ENCODE data around the gene COMMD9.
"Not testable (repeated sequence)": the region's sequence is repeated elsewhere in the genome, so short reads cannot be mapped to it uniquely, and the experiment has no call there.

The COMMD9 gene

GRCh38 chr11:36289226-36289852, at the start of gene COMMD9:
TSS of gene COMMD9 (minus strand) at chr11:36289424. CDS start at chr11:36289412, 12 bp downstream.
- peak; percentile 92 for DNase-seq (ENCODE audit: low read depth)

- no peak for DNase-seq (ENCODE audit: low read depth)
Observed at GRCh38 chr11:36333897-36334296, 44.7 kb upstream of the COMMD9 start.

GRCh38 chr11:36333468-36333867, 44.2 kb upstream of the COMMD9 start:
- no peak for DNase-seq (ENCODE audit: low read depth)

- DNase-seq (ENCODE audit: low read depth): no peak
Observed at GRCh38 chr11:36330411-36330810, 41.2 kb upstream of the COMMD9 start.

GRCh38 chr11:36328966-36329673, 39.9 kb upstream of the COMMD9 start:
- no peak for DNase-seq (ENCODE audit: low read depth)

- DNase-seq (ENCODE audit: low read depth): no peak
Observed at GRCh38 chr11:36326524-36327419, 37.5 kb upstream of the COMMD9 start.

- DNase-seq (ENCODE audit: low read depth): not testable (repeated sequence)
Observed at GRCh38 chr11:36325403-36325802, 36.2 kb upstream of the COMMD9 start.

GRCh38 chr11:36324956-36325355, 35.7 kb upstream of the COMMD9 start:
- not testable (repeated sequence) for DNase-seq (ENCODE audit: low read depth)

GRCh38 chr11:36317992-36318391, 28.8 kb upstream of the COMMD9 start:
- DNase-seq (ENCODE audit: low read depth): no peak

GRCh38 chr11:36316049-36316448, 26.8 kb upstream of the COMMD9 start:
- no peak for DNase-seq (ENCODE audit: low read depth)

- no peak for DNase-seq (ENCODE audit: low read depth)
Observed at GRCh38 chr11:36314434-36314767, 25.2 kb upstream of the COMMD9 start.

- DNase-seq (ENCODE audit: low read depth): no peak
Observed at GRCh38 chr11:36313750-36314433, 24.7 kb upstream of the COMMD9 start.

- DNase-seq (ENCODE audit: low read depth): no peak
Observed at GRCh38 chr11:36312611-36313472, 23.6 kb upstream of the COMMD9 start.

- DNase-seq (ENCODE audit: low read depth): no peak
Observed at GRCh38 chr11:36311926-36312595, 22.8 kb upstream of the COMMD9 start.

GRCh38 chr11:36309779-36310178, 20.6 kb upstream of the COMMD9 start:
- DNase-seq (ENCODE audit: low read depth): no peak

GRCh38 chr11:36308577-36308976, 19.4 kb upstream of the COMMD9 start:
- no peak for DNase-seq (ENCODE audit: low read depth)

- DNase-seq (ENCODE audit: low read depth): no peak
Observed at GRCh38 chr11:36306888-36307287, 17.7 kb upstream of the COMMD9 start.

GRCh38 chr11:36305047-36305446, 15.8 kb upstream of the COMMD9 start:
- DNase-seq (ENCODE audit: low read depth): no peak

- no peak for DNase-seq (ENCODE audit: low read depth)
Observed at GRCh38 chr11:36304351-36304750, 15.1 kb upstream of the COMMD9 start.

GRCh38 chr11:36300650-36301049, 11.4 kb upstream of the COMMD9 start:
- no peak for DNase-seq (ENCODE audit: low read depth)

All from activated T-cell treated with anti-CD3 and anti-CD28 coated beads for 48 hours (primary cell).